ENCODE measurements around the gene CATSPER1. TPM values are rescaled to one million over a fixed set of nuclear protein-coding genes. Genes with fewer than 3 reads are reported as not detected.

Gene CATSPER1
- total and polyA plus RNA-seq, 2 of the 13 experiments (the other 11 are each of a cell fraction or from before 2014, with no cell fraction given), result 0.17 TPM; not detected in 1

DNA sequence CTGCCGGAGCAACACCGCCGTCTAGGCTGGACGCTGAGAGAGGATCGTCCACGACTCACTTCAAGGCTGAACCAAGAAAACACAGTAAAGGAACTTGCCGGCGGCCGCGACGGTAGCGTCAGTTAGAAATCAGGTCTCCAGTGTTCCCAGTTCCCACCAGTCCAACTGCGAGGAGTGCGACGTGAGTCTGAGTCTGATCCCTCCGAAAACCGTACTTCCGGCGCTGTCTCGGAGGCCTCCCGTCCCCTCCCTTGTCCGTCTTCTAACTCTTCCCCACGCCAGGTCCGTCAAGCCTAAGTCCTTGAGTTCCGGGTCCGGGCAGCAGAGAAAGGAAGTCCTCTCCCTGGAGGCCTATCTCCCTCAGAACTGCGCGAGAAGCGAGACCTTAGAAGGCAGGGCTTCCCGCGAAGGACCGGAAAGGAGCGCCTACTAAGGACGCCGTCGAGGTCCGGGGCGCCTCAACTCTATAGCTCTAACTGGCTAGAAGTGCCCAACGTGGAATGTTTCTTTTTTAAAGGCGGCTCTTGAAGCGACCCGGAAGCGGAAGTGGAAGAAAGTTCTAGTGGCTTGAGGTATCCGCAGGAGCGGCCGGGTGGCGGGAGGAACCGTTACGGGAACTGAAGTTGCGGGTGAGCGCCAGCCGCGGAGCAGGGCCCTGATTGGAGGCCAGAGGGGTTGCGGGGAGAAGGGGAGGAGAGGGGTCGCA lies 24.2 kb downstream of the CATSPER1 start, which contains the start of the genes BANF1 and EIF1AD (continued):
- TF ChIP-seq THYN1 (CRISPR knock-in tag; IDR thresholded peaks at IDR 0.05; ENCODE audit: borderline replicate concordance, low read depth), result no peak
- TF ChIP-seq ZFP62 (CRISPR knock-in tag; IDR thresholded peaks at IDR 0.05), result no peak
- TF ChIP-seq SOX5 (CRISPR knock-in tag; IDR thresholded peaks at IDR 0.05; ENCODE audit: borderline replicate concordance), result peak; percentile 47; the same call in 1 of the 2 replicates
- TF ChIP-seq KDM1A (CRISPR knock-in tag; IDR thresholded peaks at IDR 0.05), result no peak; the same call in 1 of the 2 replicates
- TF ChIP-seq, protein P1, sequence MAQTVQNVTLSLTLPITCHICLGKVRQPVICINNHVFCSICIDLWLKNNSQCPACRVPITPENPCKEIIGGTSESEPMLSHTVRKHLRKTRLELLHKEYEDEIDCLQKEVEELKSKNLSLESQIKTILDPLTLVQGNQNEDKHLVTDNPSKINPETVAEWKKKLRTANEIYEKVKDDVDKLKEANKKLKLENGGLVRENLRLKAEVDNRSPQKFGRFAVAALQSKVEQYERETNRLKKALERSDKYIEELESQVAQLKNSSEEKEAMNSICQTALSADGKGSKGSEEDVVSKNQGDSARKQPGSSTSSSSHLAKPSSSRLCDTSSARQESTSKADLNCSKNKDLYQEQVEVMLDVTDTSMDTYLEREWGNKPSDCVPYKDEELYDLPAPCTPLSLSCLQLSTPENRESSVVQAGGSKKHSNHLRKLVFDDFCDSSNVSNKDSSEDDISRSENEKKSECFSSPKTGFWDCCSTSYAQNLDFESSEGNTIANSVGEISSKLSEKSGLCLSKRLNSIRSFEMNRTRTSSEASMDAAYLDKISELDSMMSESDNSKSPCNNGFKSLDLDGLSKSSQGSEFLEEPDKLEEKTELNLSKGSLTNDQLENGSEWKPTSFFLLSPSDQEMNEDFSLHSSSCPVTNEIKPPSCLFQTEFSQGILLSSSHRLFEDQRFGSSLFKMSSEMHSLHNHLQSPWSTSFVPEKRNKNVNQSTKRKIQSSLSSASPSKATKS (CRISPR knock-in tag; IDR thresholded peaks at IDR 0.05), result no peak
- TF ChIP-seq HNRNPK (IDR thresholded peaks at IDR 0.05; ENCODE audit: low read depth, low read length, poor library complexity, severe bottlenecking), result no peak
- no peak for TF ChIP-seq ZNF20 (CRISPR knock-in tag; IDR thresholded peaks at IDR 0.05)
- no peak for TF ChIP-seq SMARCC2 (IDR thresholded peaks at IDR 0.05)
- peak; percentile 27; the same call in 1 of the 2 replicates for TF ChIP-seq ZNF138 (CRISPR knock-in tag; IDR thresholded peaks at IDR 0.05; ENCODE audit: low read depth)
- TF ChIP-seq, protein P2, sequence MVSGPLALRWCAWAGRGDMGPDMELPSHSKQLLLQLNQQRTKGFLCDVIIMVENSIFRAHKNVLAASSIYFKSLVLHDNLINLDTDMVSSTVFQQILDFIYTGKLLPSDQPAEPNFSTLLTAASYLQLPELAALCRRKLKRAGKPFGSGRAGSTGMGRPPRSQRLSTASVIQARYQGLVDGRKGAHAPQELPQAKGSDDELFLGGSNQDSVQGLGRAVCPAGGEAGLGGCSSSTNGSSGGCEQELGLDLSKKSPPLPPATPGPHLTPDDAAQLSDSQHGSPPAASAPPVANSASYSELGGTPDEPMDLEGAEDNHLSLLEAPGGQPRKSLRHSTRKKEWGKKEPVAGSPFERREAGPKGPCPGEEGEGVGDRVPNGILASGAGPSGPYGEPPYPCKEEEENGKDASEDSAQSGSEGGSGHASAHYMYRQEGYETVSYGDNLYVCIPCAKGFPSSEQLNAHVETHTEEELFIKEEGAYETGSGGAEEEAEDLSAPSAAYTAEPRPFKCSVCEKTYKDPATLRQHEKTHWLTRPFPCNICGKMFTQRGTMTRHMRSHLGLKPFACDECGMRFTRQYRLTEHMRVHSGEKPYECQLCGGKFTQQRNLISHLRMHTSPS (CRISPR knock-in tag; IDR thresholded peaks at IDR 0.05; ENCODE audit: low read depth), result peak; percentile 45; the same call in 1 of the 2 replicates
- TF ChIP-seq, protein P3, sequence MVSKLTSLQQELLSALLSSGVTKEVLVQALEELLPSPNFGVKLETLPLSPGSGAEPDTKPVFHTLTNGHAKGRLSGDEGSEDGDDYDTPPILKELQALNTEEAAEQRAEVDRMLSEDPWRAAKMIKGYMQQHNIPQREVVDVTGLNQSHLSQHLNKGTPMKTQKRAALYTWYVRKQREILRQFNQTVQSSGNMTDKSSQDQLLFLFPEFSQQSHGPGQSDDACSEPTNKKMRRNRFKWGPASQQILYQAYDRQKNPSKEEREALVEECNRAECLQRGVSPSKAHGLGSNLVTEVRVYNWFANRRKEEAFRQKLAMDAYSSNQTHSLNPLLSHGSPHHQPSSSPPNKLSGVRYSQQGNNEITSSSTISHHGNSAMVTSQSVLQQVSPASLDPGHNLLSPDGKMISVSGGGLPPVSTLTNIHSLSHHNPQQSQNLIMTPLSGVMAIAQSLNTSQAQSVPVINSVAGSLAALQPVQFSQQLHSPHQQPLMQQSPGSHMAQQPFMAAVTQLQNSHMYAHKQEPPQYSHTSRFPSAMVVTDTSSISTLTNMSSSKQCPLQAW (CRISPR knock-in tag; IDR thresholded peaks at IDR 0.05), result peak; percentile 94
- peak; percentile 51; the same call in 1 of the 2 replicates for TF ChIP-seq SIX4 (CRISPR knock-in tag; IDR thresholded peaks at IDR 0.05)
- TF ChIP-seq ZNF552 (CRISPR knock-in tag; IDR thresholded peaks at IDR 0.05; ENCODE audit: borderline replicate concordance), result peak; percentile 71; the same call in 1 of the 2 replicates
- TF ChIP-seq, protein P4, sequence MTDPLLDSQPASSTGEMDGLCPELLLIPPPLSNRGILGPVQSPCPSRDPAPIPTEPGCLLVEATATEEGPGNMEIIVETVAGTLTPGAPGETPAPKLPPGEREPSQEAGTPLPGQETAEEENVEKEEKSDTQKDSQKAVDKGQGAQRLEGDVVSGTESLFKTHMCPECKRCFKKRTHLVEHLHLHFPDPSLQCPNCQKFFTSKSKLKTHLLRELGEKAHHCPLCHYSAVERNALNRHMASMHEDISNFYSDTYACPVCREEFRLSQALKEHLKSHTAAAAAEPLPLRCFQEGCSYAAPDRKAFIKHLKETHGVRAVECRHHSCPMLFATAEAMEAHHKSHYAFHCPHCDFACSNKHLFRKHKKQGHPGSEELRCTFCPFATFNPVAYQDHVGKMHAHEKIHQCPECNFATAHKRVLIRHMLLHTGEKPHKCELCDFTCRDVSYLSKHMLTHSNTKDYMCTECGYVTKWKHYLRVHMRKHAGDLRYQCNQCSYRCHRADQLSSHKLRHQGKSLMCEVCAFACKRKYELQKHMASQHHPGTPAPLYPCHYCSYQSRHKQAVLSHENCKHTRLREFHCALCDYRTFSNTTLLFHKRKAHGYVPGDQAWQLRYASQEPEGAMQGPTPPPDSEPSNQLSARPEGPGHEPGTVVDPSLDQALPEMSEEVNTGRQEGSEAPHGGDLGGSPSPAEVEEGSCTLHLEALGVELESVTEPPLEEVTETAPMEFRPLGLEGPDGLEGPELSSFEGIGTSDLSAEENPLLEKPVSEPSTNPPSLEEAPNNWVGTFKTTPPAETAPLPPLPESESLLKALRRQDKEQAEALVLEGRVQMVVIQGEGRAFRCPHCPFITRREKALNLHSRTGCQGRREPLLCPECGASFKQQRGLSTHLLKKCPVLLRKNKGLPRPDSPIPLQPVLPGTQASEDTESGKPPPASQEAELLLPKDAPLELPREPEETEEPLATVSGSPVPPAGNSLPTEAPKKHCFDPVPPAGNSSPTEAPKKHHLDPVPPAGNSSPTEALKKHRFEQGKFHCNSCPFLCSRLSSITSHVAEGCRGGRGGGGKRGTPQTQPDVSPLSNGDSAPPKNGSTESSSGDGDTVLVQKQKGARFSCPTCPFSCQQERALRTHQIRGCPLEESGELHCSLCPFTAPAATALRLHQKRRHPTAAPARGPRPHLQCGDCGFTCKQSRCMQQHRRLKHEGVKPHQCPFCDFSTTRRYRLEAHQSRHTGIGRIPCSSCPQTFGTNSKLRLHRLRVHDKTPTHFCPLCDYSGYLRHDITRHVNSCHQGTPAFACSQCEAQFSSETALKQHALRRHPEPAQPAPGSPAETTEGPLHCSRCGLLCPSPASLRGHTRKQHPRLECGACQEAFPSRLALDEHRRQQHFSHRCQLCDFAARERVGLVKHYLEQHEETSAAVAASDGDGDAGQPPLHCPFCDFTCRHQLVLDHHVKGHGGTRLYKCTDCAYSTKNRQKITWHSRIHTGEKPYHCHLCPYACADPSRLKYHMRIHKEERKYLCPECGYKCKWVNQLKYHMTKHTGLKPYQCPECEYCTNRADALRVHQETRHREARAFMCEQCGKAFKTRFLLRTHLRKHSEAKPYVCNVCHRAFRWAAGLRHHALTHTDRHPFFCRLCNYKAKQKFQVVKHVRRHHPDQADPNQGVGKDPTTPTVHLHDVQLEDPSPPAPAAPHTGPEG (CRISPR knock-in tag; IDR thresholded peaks at IDR 0.05), result 0 out of 2 replicates have a peak, but pooled peaks have one; percentile 5
